Kidney tubule cell (primary cell): ENCODE measurements around the gene CHRNA5.

ENCODE experiments used
- DNase-seq: peaks from one replicate; pipeline ENCODE4 v3.0.0-alpha.2; 2018; ENCODE audit warnings: low spot score

Gene CHRNA5

DNA sequence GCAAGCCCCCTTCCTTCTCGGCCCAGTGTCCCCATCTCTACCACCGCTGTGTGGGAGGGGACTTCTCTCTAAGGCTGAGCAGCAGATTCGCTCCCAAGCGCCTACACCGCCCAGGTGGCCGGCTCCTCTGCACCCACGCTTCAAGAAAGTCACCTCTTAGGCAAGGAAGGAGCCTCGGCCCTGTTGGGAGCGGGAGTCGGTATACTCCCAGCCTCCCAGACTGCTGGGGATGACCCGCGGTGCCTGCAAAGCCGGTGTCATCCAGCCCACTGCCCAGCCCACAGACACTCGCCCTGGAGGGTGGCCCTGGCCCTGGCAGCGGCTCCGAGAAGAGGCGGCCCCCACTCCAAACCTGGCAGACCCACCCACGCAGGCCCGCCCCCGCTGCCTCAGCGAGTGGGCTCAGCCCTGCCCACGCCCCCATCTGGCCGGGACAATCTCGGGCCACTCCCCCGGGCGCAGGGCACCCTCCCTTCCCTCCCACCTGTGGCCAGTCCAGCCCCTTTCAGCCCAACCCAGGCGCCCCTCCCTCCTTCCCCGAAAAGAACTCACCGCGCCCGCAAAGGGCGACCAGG, 75.3 kb downstream of the CHRNA5 start:
- no peak for DNase-seq

DNA sequence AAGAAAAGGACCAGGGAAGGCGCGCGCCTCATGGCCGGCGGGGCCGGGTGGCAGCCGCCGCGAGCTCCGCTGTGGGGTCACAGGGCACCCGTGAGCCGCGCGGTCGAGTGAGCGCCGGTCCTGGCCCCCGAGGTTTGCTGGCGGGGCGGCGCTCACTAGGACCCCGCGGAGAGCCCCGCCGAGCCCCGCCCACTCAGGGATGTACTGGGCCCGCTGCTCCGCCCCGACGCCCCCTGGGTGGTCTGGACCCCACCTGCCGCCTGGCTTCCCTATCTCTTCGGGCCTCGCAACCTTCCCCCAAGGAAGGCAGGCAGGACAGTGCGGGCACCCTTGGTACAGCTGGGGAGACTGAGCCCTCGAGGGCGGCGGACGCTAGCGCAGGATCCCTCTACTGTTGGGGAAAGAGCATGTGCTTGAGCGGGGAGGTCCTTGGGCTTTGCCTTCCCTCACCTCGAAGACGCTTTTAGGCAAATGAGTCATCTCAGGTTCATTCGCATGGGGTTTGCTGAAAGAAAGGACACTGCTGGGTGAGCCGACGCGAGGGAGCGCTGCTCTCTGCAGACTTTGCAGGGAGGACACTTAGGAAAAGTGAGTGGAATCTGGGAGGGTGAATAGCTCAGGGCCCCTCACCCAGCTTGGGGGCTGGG, 75.9 kb downstream of the CHRNA5 start, which contains the start of gene CHRNB4:
Gene CHRNB4, minus strand, starts transcription at position 109 of the 647 bp plus-strand sequence. Its CDS starts 77 bp downstream, at position 32.
- peak; percentile 28 for DNase-seq

DNA sequence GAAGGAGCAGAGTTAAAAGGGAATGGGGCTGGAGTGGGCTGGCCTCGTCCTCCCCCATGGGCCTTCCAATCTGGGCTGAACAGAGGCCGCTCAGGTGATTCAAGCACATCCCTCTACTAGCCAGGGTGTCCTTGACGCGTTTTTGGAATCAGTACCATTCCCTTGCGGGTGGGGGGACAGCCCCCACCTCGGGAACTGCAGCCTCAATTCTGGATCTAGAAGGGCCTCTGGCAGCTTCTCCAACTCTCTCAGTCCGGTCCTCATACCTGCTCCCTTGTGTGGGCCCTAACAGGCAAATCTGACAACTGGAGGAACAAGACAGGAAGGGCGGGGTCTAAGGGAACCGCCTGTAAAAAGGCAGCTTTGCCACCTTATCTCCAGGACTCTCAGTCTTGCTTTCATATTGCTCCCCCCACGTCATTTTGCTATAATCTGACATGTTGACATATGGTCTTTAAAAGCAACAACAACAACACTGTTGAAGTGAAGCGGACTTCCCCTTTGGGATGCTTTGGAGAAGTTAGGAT, 76.5 kb downstream of the CHRNA5 start:
- no peak for DNase-seq

GRCh38 chr15:78642331-78642730, 77.0 kb downstream of the CHRNA5 start:
- DNase-seq: no peak
